HG03558 (cell line): ENCODE results near the gene PLEKHM1.

Source experiments
- ATAC-seq: cut with Tn5 transposase; IDR thresholded peaks from one replicate; pipeline ENCODE4 v1.9.1; 2021; ENCODE audit warnings: moderate number of reproducible peaks; ENCODE audit not compliant: unreplicated experiment; ENCODE audit errors: extremely low read depth

PLEKHM1 gene

DNA sequence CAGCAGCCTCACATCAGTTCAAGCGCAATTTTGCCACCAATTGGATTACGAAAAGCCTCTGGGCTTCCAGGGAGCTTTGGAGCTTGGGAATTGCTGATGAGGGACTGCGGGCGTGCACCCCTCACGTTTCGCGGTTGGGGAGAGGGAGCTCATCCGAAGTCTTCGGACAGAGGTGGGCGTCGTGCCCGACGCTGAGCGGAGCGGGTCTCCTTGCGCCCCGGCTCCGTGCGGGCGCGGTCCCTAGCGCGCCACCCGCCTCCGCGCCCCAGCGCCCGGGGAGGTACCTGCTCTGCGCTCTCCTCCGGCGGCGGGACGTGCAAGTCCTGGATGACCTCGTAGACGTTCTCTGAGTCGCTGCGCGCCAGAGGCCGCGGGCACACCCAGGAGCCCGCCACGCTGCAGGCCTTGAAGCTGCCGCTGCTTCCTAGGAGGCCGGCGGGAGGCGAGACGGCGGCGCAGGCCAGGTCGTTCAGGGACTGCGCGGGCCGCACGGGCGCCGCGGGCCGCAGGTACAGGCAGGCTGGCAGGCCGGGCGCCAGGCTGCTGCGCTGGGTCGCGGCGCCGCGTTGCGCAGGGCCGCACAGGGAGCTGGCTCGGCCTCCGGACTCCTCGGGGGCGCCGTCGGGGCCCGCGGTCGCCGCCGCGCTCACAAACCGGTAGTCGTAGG lies 61.0 kb downstream of the PLEKHM1 start:
- no peak for ATAC-seq

DNA sequence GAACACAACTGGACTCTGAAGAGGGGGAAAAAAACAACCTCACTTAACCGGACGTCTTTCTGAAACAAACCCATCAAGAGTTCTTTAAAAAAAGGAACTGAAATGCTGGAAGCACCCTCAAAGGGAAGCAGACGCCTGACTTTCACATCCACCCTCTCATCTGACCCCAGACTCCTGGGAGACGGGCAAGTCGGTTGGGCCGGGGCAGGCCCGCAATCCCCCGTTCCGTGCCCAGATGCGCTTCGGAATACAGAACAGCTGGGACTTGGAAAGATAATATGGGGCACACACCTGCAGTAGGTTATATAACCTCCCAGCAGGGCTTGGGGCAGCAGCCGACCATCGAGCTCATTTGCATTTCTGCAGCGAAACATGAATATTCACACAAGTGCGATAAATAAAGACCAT lies 61.6 kb downstream of the PLEKHM1 start:
- no peak for ATAC-seq

DNA sequence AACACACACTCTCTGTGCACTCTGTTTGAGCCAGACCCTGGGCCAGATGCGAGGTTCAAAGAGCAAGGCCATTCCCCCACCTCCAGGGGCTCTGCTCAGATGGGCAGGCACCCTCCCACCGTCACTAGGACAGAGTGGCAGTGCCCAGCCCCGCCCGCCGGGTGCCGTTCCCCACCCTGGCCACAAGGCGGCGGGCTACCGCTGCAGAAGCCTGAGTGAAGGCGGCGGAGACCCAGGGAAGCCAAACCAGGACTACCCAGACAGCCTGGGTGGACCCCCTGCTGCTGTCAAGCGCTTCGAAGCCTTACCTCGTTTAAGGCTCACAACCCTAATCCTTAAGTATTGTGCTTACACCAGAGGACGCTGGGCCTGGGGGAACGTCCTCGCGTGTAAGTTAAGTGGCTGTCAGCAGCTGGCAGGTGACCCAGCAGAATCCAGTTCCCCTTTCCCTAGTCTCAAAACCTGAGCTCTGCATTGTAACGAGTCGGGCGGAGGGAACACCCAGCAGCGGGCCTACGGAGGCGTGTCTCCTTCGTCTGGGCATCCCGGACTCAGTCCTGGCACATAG lies 62.4 kb downstream of the PLEKHM1 start:
- ATAC-seq, result no peak

DNA sequence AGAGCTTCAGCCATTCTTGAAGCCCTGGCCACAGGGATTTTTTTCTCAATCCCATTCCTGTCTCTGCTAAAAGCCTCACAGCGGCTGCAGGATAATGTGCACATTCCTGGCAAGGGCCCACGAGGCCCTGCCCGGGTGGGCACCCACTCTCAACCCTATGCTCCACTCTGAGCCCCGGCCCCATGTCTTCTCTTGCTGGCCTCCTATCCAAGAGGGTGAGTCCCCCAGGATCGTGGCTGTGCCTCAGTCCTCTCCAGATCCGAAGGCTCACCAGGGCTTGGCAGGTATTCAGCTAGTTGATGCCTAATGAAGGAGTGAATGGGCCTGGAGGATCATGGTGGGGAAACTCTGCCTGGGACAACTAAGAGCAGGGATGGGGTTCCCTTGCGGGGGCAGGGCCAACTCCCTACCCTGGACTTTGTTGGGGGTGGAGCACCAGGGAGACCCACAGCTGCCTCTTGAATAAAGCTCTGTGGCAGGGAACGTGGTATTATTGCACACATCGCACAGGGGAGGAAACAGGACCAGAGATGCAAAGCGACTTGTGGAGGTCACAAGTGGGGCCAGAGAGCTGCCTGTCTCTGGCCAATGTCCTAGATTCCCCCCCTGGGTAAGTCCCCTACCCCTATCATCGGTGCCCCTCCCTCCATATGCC lies 63.2 kb downstream of the PLEKHM1 start:
- ATAC-seq, result no peak

DNA sequence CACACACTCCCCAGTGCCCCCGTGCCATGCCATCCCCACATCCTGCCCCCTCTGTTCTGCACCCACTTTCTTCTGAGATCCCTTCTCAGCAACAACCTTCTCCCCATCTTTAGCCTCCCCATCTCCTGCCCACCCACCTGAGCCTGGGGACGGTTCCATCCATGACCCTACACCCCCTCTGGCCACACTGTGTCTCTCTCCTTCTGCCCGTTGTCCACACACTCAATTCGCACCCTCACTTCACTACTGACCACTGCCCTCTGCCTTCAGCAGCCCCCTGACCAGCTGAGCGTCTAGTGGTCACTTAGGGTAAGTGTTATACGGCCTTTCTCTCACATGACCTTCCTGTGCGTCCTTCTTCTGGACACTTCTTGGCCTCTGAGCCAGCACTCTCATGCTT lies 64.0 kb downstream of the PLEKHM1 start:
- ATAC-seq, result no peak

DNA sequence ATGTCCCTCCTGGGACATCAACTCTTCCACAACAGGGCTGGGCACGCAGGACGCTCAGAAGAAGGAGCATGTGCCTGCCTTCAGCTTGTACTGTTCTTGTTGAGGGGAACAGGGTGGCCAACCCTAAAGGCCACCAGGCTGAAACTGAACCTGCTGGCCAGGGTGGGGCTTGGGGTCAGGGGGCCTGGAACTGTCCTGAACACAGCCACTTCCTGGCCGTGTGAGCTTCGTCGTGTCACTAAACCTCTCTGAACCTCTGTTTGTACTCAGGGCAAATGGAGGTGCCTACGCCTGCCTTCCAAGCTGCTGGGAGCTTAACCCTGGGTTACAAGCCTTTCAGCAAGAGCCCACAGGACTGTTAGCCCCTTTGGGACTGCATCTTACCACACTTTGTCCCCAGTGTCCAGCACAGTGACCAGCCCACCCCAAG lies 64.5 kb downstream of the PLEKHM1 start:
- ATAC-seq, result no peak

DNA sequence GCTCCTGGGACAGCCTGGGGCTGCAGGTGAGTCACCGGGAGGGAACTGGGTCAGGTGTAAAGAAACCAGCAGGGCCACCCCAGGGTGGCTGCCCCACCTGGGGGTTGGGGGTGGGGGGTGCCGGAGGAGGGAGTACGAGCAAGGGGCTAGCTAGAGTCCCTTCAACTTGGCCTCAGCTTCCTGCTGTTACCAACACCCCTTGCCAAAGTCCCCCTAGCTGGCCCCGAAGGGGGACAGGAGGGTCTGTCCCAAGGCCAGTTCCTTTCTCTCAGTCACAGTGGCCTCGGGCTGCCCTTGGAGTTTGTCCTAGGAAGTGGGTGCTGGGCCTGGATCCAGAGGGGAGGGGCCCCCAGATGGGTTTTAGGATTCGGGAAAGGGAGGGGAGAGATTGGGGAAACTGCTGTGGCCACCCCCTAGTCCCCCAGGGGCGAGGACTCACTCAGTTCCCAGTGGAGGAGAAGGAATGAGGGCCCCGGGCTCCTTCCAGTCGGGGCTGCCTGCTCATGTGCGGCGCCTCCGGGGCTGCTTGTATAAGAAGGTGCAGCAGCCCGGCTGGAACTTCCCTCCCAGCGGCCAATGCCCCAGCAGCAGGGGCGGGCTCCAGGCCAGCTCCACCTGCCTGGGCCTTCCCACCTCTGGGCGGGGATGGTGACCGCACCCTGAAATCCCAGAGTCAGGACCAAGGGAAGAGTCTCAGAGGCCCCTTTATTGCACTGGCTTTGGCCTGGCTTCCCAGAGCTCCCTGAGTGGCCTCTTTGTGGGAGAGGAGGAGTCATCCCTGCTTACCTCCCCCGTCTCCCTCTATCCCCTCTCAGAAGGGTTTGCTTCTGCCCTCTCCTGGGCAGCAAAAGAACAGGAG lies 65.2 kb downstream of the PLEKHM1 start:
- no peak for ATAC-seq

DNA sequence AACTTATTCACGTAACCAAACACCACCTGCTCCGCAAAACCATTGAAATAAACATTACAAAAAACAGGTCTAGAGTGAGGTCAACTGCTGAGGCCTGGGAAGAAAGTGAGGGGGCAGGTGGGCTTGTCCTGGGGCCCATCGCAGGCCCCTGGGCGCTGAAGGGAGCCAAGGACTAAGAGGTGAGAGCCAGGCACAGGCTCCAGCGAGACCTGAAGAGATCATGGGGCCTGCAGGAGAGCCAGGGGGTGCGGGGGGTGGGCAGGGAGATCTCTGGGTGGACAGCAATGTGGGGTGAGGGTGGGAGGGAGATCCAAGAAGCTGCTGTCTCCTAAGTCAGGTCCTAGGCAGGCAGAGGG lies 65.8 kb downstream of the PLEKHM1 start:
- no peak for ATAC-seq

DNA sequence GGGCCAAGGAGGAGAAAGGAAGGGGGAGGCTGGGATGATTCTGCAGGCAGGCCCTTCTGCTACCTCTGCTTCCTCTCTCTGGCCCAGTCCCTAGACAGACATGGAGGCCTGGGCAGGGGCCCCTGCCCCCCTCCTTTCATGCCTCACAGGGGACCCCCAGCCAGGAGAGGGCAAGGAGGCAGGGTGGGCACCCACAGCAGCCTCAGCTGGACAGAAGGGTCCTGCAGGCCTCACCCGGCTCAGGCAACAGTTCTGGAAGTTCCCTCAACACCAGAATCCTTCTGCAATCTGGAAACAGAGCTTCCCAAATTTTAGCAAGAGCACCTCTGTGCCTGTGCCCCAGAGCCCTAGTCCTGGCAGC lies 66.6 kb downstream of the PLEKHM1 start:
- no peak for ATAC-seq

DNA sequence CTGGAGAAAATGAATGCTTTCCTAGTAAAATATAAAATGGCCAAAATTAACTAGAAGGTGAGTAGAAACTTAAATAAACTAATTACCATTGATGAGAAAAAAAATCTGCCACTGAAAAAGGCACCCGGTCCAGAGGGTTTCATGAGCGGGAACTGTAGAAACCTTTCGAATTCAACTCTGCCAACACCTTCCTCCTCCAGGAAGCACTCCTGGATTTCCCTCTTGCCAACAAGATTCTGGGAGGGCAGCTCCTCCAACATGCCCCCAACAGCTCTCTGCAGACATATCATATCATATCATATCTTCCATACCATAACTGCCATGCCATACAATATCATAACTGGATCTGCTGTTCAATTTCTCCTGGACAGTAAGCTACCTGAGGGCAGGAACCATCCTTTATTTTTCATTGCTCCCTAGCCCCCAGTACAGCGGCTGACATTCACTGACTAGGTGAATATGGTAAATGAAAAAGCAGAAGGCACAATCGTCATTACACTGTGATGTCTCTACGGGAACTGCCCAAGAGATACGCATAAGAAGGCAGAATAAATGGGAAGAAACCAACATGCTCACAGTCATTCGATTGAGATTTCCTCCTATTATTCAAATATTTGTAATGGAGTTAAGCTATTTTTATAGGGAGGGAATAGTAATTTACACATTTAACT lies 67.1 kb downstream of the PLEKHM1 start:
- ATAC-seq, result no peak

DNA sequence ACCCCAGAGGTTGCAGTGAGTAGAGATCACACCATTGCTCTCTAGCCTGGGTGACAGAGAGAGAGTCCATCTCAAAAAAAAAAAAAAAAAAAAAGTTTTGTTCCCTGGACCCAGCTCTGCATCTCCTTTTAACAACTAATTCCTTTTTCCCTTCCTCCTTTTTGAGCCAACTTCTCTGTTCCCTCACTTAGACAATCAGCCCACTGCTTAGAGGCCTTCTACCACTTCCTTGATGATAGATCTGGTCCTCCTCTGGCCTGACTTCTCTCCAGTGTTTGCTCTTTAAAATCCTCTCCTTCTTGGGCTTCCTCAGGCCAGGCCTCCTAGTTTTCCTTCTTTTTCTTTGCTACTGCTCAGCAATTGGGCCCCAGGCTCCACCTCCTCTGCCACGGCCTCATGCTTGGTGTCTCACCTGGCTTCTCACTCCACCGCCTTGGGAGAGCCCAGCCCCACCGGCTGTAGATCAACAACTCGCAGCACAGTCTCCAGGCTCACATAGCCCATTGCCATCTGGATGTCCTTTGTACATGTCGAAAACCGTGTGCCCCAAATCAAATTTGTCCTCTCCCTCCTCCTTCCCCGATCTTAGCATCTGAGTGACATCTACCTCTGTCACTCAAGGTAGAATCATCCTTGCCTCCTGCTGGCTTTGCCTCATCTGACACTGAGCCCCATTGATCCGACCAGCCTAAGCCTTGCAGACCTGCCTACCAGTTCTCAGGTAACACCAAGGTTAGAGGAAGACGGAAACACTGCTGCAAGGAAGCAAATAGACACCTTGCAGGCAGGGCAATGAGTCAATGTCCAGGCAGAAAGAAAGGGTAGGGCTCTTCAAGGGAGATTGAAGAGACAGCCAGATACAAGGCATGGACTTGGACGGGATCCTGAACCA lies 75.3 kb downstream of the PLEKHM1 start:
- ATAC-seq, result no peak

DNA sequence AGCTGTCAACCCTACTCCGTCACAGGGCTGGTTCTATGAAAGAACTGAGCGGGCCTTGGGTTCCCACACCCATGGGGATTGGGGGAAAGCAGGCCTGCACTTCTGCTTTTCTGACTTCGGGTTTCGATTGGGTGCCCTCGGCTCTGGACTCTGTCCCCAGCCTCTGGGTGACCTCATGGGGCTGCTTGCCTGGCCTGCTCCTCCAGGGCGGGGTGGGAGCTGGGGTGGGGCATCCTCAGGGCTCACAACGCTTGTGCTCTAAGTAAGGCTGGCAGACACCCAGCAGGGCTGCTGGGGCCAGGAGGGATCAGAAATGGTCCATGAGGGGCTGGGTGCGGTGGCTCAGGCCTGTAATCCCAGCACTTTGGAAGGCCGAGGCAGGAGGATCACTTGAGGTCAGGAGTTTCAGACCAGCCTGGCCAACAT lies 77.0 kb downstream of the PLEKHM1 start:
- ATAC-seq, result no peak

DNA sequence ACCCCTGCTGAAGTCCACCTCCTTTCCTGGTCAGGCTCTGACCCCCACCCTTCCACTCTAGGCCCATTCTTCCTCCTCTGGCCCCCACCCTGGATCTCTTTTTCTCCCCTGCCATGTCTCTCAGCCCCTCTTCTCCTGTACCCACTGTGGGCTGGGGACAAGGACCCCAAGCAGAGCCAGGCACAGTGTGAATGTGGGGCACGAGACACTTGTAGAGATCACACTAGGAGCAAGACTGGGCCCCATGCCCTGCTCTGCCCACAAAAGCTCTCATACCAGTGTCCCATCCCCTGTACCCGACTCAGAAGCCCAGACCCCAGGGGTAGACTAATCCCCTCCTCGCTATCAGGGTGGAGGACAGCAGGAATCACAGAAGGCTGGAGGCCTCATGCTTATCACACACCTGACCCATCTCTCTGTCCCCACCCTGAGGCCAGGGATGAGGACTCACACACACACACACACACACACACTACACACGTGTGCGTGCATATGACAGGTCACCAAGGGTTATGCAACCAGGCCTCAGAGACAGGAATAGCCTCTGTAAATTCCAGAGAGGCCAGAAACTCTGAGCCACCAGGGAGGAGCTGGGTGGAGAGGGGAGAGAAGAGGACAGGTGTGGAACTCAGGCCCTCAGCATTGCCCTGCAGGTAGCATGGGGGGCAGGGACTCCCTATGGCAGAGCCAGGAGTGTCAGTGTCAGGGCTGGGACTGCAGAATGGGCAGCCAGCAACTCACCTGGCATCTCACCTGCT lies 79.0 kb downstream of the PLEKHM1 start:
- no peak for ATAC-seq

DNA sequence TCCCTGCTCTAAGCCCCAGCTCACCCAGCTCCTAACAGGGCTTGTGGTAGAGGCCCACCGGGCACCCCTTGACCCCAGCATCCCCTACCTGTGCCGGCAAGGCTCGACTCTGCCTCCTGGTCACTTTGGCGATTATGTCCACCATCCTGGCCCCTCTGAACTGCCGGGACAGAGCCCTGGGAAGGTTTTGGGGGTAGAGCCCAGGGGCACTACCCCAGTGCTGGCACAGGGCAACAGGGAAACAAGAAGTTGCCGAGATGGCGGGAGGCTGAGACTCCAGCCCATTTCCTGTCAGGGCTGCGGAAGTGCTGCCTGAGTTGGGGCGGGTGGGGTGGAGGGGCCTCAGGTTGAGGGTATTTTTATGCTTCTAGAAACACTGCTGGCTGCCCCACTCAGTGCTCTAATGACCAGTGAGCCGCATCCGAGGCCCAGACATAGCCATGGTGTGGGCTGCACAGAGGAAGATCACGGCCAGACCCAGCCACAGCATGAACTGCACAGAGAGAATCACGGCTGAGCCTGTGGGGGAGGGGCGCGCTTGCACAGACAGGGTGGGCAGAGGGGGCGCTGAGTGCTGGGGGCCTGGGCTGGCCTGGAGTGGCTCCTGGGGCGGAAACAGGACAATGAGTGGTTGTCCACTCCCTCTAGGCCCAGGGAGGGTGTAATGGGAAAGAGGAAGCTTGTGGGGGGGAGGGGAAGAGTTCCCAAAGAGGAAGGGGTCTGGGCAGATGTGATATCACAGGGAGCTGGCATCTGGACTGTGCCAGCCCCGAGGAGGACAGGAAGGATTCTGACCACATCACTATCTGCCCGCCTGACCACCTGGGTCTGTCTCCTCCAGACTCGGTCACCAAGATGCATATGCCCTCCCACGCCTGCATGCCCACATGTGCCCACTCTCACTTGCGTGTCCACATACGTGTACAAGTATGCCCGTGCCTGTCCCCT lies 80.1 kb downstream of the PLEKHM1 start:
- ATAC-seq, result no peak

DNA sequence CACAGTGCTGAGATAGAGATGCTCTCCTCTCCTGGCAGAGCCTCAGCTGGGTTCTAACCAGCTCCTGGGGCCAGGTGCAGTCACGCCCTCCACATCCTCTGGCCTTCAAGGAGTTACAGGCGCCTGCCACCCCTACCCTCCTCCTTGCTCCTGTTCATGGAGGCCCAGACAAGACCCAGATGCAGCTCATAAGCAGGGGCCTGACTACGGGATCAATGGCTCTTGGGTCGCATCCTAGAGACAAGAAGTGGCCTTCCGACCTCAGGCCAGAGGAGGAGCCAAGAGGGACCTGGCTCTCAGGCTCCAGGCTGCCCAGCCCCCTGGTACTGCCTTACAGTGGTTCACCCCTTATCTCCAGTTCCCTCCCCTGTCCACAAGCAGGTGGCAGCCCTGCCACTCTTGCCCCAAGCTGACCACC lies 80.9 kb downstream of the PLEKHM1 start:
- no peak for ATAC-seq

DNA sequence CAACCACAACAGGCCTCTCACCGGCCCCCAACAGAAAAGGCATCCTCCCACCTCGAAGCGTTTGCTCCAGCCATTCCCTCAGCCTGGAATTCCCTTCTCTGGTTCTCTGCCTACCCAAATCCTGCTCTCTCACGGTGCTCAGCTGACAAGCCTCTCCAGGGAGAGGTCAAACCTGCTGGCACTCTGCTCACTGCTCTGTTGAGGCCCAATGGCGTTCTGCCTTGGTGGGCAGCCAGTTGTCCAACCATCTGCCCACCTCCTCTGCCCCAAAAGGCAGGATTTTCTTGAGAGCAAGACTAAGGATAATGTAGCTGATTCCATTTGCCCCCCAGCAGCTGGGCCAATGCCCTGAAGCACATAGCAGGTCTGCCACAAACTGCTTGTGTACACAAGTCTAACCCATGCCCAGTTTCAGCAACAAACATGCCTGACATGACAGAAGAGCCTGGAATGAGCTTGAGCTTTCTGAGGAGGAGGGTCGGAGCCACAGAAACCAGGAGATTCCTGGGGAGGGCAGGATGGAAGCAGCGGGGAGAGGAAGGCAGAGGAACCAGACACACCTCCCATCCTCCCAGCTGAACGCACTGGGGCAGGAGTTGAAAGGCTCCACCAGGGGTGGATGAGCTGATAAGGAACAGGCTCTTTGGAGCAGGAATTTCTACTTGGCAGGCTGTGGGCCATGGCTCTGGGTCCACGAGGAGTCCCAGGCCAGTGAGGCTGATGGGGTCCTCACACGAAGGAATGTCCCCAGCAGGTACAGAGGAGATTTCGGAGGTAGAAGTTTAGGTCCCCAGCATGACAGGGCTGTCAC lies 81.7 kb downstream of the PLEKHM1 start:
- ATAC-seq, result no peak

DNA sequence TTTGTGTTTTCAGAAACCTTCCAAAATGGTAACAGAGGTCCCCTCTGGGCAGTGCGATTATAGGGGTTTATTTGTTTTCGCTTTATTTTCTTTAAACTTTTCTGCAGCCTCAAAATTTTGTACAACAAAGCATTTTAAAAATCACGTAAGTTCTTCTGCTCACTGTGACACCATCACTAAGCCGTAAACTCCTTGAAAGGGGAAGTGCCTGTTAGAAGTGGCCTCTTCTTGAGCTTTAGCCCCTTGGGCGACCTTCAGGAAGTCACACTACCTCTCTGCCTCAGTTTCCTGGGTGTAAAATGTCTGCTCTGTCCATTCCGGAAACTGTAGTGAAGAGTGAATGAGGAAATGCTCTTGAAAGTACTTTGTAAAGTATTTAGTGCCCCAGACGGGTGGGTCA lies 84.4 kb downstream of the PLEKHM1 start:
- no peak for ATAC-seq
